Brain microvascular endothelial cell (primary cell): ENCODE results near the gene ADGRV1.
"Not testable (repeated sequence)": the region's sequence is repeated elsewhere in the genome, so short reads cannot be mapped to it uniquely, and the experiment has no call there.

ENCODE experiments used
- DNase-seq: peaks from one replicate; pipeline ENCODE4 v3.0.0-alpha.2; 2020
- H3K27ac ChIP-seq: fragments of 250-450 bp; sonication (Bioruptor Pico); 2 replicates; pipeline ENCODE4 v1.5.1; 2020; ENCODE audit warnings: mild to moderate bottlenecking, moderate library complexity
- H3K27me3 ChIP-seq: fragments of 250-450 bp; sonication (Bioruptor Pico); replicated peaks from 2 replicates; pipeline ENCODE4 v1.5.1; 2020; ENCODE audit warnings: mild to moderate bottlenecking
- H3K36me3 ChIP-seq: fragments of 250-450 bp; sonication (Bioruptor Pico); replicated peaks from 2 replicates; pipeline ENCODE4 v1.5.1; 2020; ENCODE audit warnings: mild to moderate bottlenecking
- H3K4me3 ChIP-seq: 2 replicates; pipeline ENCODE4 v1.5.1; 2011; ENCODE audit warnings: low read depth, mild to moderate bottlenecking, control low read depth, low read length, moderate library complexity
- in situ Hi-C: cut with HindIII; loops from 2 replicates; pipeline ENCODE4 v1.10.0; 2017; ENCODE audit warnings: low sequenced_read_pairs, low pct_ligation_motif_present
- TF ChIP-seq, protein P1 (sequence below): IDR thresholded peaks from 2 replicates; pipeline ENCODE4 v1.5.1; 2011; ENCODE audit warnings: low read depth, mild to moderate bottlenecking, moderate library complexity, low read length, control low read depth, inconsistent platforms; ENCODE audit errors: missing control alignments

The ADGRV1 gene

GRCh38 chr5:90675222-90675621 lies 116.6 kb downstream of the ADGRV1 start:
- in situ Hi-C loops, result no loop called here
- Histone ChIP-seq H3K4me3 (no peak overlapping the region), H3K27me3 (no peaks in the 10 kb centered on the region), H3K27ac (no peak overlapping the region), H3K36me3 (no peaks in the 10 kb centered on the region)
- TF ChIP-seq, protein P1, sequence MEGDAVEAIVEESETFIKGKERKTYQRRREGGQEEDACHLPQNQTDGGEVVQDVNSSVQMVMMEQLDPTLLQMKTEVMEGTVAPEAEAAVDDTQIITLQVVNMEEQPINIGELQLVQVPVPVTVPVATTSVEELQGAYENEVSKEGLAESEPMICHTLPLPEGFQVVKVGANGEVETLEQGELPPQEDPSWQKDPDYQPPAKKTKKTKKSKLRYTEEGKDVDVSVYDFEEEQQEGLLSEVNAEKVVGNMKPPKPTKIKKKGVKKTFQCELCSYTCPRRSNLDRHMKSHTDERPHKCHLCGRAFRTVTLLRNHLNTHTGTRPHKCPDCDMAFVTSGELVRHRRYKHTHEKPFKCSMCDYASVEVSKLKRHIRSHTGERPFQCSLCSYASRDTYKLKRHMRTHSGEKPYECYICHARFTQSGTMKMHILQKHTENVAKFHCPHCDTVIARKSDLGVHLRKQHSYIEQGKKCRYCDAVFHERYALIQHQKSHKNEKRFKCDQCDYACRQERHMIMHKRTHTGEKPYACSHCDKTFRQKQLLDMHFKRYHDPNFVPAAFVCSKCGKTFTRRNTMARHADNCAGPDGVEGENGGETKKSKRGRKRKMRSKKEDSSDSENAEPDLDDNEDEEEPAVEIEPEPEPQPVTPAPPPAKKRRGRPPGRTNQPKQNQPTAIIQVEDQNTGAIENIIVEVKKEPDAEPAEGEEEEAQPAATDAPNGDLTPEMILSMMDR, result no peak
- DNase-seq, result no peak

DNA sequence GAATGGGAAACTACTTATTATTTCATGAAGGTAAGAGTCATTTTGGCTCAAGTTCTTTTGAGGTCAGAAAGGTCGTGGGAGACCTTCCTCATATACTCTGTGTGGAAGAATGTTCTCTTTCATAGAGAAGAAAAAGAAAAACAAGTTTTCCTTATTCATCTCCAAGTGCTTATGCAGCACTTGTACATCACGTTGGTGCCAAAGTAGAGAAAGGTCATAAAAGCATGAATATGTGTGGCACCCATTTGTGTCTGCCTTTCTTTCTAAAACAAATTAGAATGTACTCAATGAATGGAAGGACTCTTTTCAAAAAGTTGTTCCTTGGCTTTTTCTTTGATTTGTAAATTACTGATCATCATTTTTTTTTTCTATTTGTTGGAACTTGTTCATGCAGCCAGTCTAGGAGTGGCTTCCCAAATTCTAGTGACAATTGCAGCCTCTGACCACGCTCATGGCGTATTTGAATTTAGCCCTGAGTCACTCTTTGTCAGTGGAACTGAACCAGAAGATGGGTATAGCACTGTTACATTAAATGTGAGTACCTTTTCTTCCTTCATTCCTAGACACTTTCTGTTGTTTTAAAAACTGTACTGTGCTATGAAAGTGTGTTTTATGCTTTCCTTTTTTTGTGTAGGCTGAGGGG lies 122.4 kb downstream of the ADGRV1 start:
- Histone ChIP-seq H3K27ac (no peak overlapping the region), H3K4me3 (no peak overlapping the region), H3K27me3 (no peaks in the 10 kb centered on the region), H3K36me3 (no peaks in the 10 kb centered on the region)
- no peak for DNase-seq
- TF ChIP-seq, protein P1, result no peak
- in situ Hi-C loops, result no loop called here

- in situ Hi-C loops, result no loop called here
- no peaks in the 10 kb centered on the region for H3K36me3 ChIP-seq
- no peaks in the 10 kb centered on the region for H3K27me3 ChIP-seq
- no peak overlapping the region for H3K4me3 ChIP-seq
- H3K27ac ChIP-seq, result no peak overlapping the region
- TF ChIP-seq, protein P1, result no peak
- no peak for DNase-seq
Measured at GRCh38 chr5:90682278-90682677, 123.7 kb downstream of the ADGRV1 start.

DNA sequence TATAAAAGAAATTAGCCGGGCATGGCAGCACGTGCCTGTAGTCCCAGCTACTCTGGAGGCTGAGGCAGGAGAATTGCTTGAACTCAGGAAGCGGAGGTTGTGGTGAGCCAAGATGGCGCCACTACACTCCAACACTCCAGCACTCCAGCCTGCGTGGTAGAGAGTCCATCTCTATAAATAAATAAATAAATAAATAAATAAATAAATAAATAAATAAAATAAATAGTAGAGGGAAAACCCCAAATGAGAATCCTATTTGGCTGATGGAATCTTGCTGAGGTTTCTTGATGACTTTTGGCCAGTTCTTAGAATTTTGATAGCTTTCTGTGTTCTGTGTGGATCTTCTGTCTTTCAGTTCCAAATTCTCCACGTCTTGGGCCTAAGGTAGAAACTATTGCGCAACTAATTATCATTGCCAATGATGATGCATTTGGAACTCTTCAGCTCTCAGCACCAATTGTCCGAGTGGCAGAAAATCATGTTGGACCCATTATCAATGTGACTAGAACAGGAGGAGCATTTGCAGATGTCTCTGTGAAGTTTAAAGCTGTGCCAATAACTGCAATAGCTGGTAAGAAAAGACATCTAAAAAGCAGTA lies 126.9 kb downstream of the ADGRV1 start:
- no peak for DNase-seq
- Histone ChIP-seq H3K27ac (no peak overlapping the region), H3K4me3 (no peak overlapping the region), H3K27me3 (no peaks in the 10 kb centered on the region), H3K36me3 (no peaks in the 10 kb centered on the region)
- TF ChIP-seq, protein P1, result no peak
- in situ Hi-C loops, result no loop called here

DNA sequence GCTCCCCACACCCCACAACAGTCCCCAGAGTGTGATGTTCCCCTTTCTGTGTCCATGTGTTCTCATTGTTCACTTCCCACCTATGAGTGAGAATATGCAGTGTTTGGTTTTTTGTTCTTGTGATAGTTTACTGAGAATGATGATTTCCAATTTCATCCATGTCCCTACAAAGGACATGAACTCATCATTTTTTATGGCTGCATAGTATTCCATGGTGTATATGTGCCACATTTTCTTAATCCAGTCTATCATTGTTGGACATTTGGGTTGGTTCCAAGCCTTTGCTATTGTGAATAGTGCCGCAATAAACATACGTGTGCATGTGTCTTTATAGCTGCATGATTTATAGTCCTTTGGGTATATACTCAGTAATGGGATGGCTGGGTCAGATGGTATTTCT lies 127.8 kb downstream of the ADGRV1 start:
- H3K4me3 ChIP-seq, DNase-seq, H3K36me3 ChIP-seq, in situ Hi-C loops, H3K27me3 ChIP-seq, H3K27ac ChIP-seq: not testable (repeated sequence)

- H3K27ac ChIP-seq, in situ Hi-C loops, DNase-seq, H3K4me3 ChIP-seq, H3K27me3 ChIP-seq, H3K36me3 ChIP-seq: not testable (repeated sequence)
Measured at GRCh38 chr5:90687458-90687857, 128.9 kb downstream of the ADGRV1 start.

GRCh38 chr5:90689064-90689463 lies 130.5 kb downstream of the ADGRV1 start:
- in situ Hi-C loops, result no loop called here
- DNase-seq, result no peak
- TF ChIP-seq, protein P1, result no peak
- H3K27ac ChIP-seq, result no peak overlapping the region
- H3K4me3 ChIP-seq, result no peak overlapping the region
- no peaks in the 10 kb centered on the region for H3K27me3 ChIP-seq
- no peaks in the 10 kb centered on the region for H3K36me3 ChIP-seq
